ENCODE measurements around the gene ANGEL2.
"Not testable (repeated sequence)": the region's sequence is repeated elsewhere in the genome, so short reads cannot be mapped to it uniquely, and the experiment has no call there.

The ANGEL2 gene

GRCh38 chr1:213017447-213018273 lies 2.0 kb upstream of the ANGEL2 start:
- DNase-seq: no peak

- DNase-seq: no peak
Observed at GRCh38 chr1:213014642-213015041, 1.0 kb downstream of the ANGEL2 start.

- DNase-seq: no peak
Observed at GRCh38 chr1:213008564-213008963, 7.1 kb downstream of the ANGEL2 start.

- DNase-seq: no peak
Observed at GRCh38 chr1:213003256-213003655, 12.4 kb downstream of the ANGEL2 start.

GRCh38 chr1:212994926-212995325 lies 20.7 kb downstream of the ANGEL2 start:
- DNase-seq: no peak

GRCh38 chr1:212993960-212994359 lies 21.7 kb downstream of the ANGEL2 start:
- DNase-seq: not testable (repeated sequence)

GRCh38 chr1:212990276-212990675 lies 25.4 kb downstream of the ANGEL2 start:
- no peak for DNase-seq

GRCh38 chr1:212987702-212988322 lies 27.9 kb downstream of the ANGEL2 start:
- no peak for DNase-seq

- DNase-seq: no peak
Observed at GRCh38 chr1:212986551-212986950, 29.1 kb downstream of the ANGEL2 start.

- no peak for DNase-seq
Observed at GRCh38 chr1:212984522-212985291, 31.0 kb downstream of the ANGEL2 start.

GRCh38 chr1:212983482-212983881 lies 32.2 kb downstream of the ANGEL2 start:
- DNase-seq: no peak

- no peak for DNase-seq
Observed at GRCh38 chr1:212982430-212983152, 33.1 kb downstream of the ANGEL2 start.

- DNase-seq: no peak
Observed at GRCh38 chr1:212981571-212982328, 33.9 kb downstream of the ANGEL2 start.

- DNase-seq: peak; percentile 74
Observed at GRCh38 chr1:212981025-212981495, 34.6 kb downstream of the ANGEL2 start.

- no peak for DNase-seq
Observed at GRCh38 chr1:212980123-212980785, 35.4 kb downstream of the ANGEL2 start.

- DNase-seq: peak; percentile 57
Observed at GRCh38 chr1:212979340-212980122, 36.1 kb downstream of the ANGEL2 start.

- no peak for DNase-seq
Observed at GRCh38 chr1:212977781-212978645, 37.7 kb downstream of the ANGEL2 start.

- DNase-seq: no peak
Observed at GRCh38 chr1:212976586-212976985, 39.1 kb downstream of the ANGEL2 start.

- DNase-seq: no peak
Observed at GRCh38 chr1:212975111-212975918, 40.4 kb downstream of the ANGEL2 start.
